Calu3 (cell line): ENCODE results near the gene DOCK1. TPM values are rescaled to one million over a fixed set of nuclear protein-coding genes. Genes with fewer than 3 reads are reported as not detected.

Source experiments
- BruUV-seq: library from RNA; stranded (reverse); fragments of 400-500 nt; replicated peaks from 2 replicates; lab custom pipeline; 2021; lab: Mats Ljungman, UMichigan
- CTCF ChIA-PET: fragments of 300-600 bp; sonication (Branson Sonifier 250); formaldehyde crosslinking; loops from one replicate; lab custom pipeline; 2022; ENCODE audit warnings: antibody characterized with exemption; lab: Charles Lee
- DNase-seq: peaks from one replicate; pipeline ENCODE4 v3.0.0; 2022
- H3K27ac Mint-ChIP-seq: one replicate; pipeline ENCODE4 v1.8.0; 2022; ENCODE audit warnings: mixed read lengths; ENCODE audit not compliant: unreplicated experiment
- H3K27me3 Mint-ChIP-seq: one replicate; pipeline ENCODE4 v1.8.0; 2022; ENCODE audit warnings: mixed read lengths; ENCODE audit not compliant: unreplicated experiment
- H3K36me3 Mint-ChIP-seq: one replicate; pipeline ENCODE4 v1.8.0; 2022; ENCODE audit warnings: mild to moderate bottlenecking, moderate library complexity, mixed read lengths; ENCODE audit not compliant: insufficient read depth, unreplicated experiment
- H3K4me1 Mint-ChIP-seq: one replicate; pipeline ENCODE4 v1.8.0; 2022; ENCODE audit warnings: mild to moderate bottlenecking, low read depth, mixed read lengths; ENCODE audit not compliant: unreplicated experiment
- H3K4me3 Mint-ChIP-seq: one replicate; pipeline ENCODE4 v1.8.0; 2022; ENCODE audit warnings: mild to moderate bottlenecking, low read depth, moderate library complexity, mixed read lengths; ENCODE audit not compliant: unreplicated experiment
- H3K9me3 Mint-ChIP-seq: one replicate; pipeline ENCODE4 v1.8.0; 2022; ENCODE audit warnings: low read depth, mixed read lengths; ENCODE audit not compliant: unreplicated experiment
- intact Hi-C: fragments of 100-400 bp; cut with micrococcal nuclease; formaldehyde crosslinking; loops from one replicate; pipeline ENCODE4 v1.10.0; 2022; ENCODE audit not compliant: unreplicated experiment
- total RNA-seq: library from RNA; stranded (reverse); gene quantifications from 2 replicates; pipeline ENCODE4 v1.2.3, GENCODE V29; 2022
- TF ChIP-seq, protein P1 (sequence below): fragments of 200-600 bp; IDR thresholded peaks from one replicate; pipeline ENCODE4 v1.8.0; 2022; ENCODE audit warnings: antibody characterized with exemption; ENCODE audit not compliant: unreplicated experiment

The DOCK1 gene
- total RNA-seq, 1 experiment from 2014 or later: 34.2 TPM

DNA sequence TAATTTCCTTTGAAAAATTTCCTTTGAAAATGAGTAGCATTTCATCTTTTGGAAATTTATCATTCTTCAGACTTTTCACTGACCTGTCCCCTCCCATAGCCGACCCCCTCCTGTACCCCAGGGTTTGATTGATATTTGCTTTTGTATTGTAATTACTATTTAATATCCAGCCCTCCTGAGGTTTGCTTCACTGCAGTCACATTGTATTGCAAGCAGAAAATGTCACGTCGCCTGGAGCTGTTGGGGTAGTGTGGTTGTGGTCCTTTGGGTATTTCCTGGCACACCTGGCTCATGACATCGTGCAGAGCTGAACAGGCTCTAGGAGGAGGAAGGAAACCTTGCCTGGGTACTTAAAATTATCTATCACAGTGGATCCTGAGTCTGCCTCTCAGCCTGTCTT is 175.1 kb downstream of the DOCK1 start:
- no peaks in the 10 kb centered on the region for H3K27me3 Mint-ChIP-seq
- BruUV-seq: no TSS peak
- TF ChIP-seq, protein P1, sequence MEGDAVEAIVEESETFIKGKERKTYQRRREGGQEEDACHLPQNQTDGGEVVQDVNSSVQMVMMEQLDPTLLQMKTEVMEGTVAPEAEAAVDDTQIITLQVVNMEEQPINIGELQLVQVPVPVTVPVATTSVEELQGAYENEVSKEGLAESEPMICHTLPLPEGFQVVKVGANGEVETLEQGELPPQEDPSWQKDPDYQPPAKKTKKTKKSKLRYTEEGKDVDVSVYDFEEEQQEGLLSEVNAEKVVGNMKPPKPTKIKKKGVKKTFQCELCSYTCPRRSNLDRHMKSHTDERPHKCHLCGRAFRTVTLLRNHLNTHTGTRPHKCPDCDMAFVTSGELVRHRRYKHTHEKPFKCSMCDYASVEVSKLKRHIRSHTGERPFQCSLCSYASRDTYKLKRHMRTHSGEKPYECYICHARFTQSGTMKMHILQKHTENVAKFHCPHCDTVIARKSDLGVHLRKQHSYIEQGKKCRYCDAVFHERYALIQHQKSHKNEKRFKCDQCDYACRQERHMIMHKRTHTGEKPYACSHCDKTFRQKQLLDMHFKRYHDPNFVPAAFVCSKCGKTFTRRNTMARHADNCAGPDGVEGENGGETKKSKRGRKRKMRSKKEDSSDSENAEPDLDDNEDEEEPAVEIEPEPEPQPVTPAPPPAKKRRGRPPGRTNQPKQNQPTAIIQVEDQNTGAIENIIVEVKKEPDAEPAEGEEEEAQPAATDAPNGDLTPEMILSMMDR: no peak
- no peak overlapping the region for H3K27ac Mint-ChIP-seq
- no peaks in the 10 kb centered on the region for H3K36me3 Mint-ChIP-seq
- no peaks in the 10 kb centered on the region for H3K4me1 Mint-ChIP-seq
- no peaks in the 10 kb centered on the region for H3K9me3 Mint-ChIP-seq
- intact Hi-C loops: no loop called here
- CTCF ChIA-PET: no interaction called here
- H3K4me3 Mint-ChIP-seq: no peak overlapping the region
- no peak for DNase-seq

DNA sequence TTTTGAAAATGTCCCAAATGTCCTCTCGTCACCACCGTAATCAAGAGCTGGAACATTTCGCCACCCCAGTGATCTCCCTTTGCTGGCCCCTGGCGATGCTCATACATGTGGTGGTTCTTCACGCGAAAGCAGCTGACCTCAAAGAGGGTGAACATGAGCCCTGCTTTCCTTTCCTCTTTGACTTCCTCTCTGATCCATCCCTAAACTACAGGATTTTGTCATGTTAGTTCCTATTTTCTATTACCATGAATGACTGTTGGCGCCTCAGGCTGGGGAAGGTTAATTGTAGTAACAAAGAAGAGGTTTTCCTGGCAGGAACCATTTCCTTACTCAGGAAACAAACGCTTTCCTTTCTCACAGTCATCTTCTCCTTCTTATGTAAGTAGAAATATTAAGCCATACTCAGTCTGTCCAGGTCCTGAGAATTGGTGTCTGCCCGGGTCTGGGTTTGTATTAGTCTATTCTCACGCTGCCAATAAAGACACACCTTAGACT is 176.7 kb downstream of the DOCK1 start:
- BruUV-seq: no TSS peak
- intact Hi-C loops: no loop called here
- Mint-ChIP-seq H3K4me1 (no peaks in the 10 kb centered on the region), H3K9me3 (no peaks in the 10 kb centered on the region), H3K27ac (no peak overlapping the region), H3K4me3 (no peak overlapping the region), H3K27me3 (no peaks in the 10 kb centered on the region), H3K36me3 (no peaks in the 10 kb centered on the region)
- TF ChIP-seq, protein P1: no peak
- no peak for DNase-seq
- CTCF ChIA-PET: no interaction called here

DNA sequence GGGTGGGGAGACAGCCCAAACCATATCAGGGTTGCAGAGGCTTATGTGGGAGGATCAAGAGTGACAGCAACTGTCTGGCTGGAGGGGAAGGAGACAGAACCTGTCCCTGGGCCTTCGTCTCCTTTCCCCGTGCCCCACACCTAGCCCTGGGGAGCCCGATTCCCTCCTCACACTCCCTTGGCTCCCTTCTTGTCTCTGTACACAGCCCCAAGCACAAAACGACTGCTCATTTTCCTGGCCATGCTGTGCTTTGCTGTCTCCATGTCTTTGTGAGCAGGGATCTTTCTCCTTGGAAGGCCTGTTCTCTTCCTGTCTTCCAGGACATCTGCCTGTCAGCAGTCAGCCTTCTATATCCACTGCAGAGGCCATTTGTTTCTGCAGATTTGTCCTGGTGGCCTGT is 177.4 kb downstream of the DOCK1 start:
- no TSS peak for BruUV-seq
- intact Hi-C loops: no loop called here
- Mint-ChIP-seq H3K9me3 (no peaks in the 10 kb centered on the region), H3K36me3 (peaks cover 5% of the 10 kb centered on the region), H3K4me3 (no peak overlapping the region), H3K27me3 (no peaks in the 10 kb centered on the region), H3K4me1 (no peaks in the 10 kb centered on the region), H3K27ac (no peak overlapping the region)
- CTCF ChIA-PET: no interaction called here
- TF ChIP-seq, protein P1: no peak
- no peak for DNase-seq

DNA sequence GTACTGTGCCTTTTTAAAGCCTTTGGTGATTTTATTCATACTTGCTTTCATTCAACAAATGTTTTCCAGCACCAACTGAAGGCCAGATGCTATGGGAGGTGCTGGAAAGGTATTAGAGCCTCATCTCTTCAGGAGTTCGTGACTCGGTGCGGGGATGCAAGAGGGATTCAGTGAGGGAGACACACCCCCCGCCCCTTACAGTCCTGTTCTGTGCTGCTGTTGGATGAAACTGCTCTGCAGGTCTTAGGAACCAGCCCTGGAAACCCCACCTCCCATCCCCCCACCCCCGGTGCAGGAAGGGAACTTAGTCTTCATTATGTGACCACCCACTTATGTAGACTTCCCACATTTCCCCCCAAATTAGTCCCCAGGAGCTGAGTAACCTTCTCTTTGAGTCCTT is 180.7 kb downstream of the DOCK1 start:
- no peak for DNase-seq
- no peaks in the 10 kb centered on the region for H3K9me3 Mint-ChIP-seq
- H3K4me3 Mint-ChIP-seq: no peak overlapping the region
- CTCF ChIA-PET: no interaction called here
- H3K27ac Mint-ChIP-seq: no peak overlapping the region
- intact Hi-C loops: no loop called here
- BruUV-seq: no TSS peak
- no peaks in the 10 kb centered on the region for H3K27me3 Mint-ChIP-seq
- H3K36me3 Mint-ChIP-seq: peaks cover 5% of the 10 kb centered on the region
- TF ChIP-seq, protein P1: no peak
- no peaks in the 10 kb centered on the region for H3K4me1 Mint-ChIP-seq
